HCEC 1CT (cell line): Measurements from ENCODE around the gene SCAF4.
"Not testable (repeated sequence)": the region's sequence is repeated elsewhere in the genome, so short reads cannot be mapped to it uniquely, and the experiment has no call there.

Experiments used
- DNase-seq: peaks from one replicate; pipeline ENCODE4 v3.0.0-alpha.2; 2017

SCAF4 gene

GRCh38 chr21:31631881-31632280 is 100.0 kb downstream of the SCAF4 start:
- not testable (repeated sequence) for DNase-seq

GRCh38 chr21:31629972-31630711 is 101.8 kb downstream of the SCAF4 start:
- peak; percentile 54 for DNase-seq

GRCh38 chr21:31624961-31625491 is 106.9 kb downstream of the SCAF4 start:
- DNase-seq, result no peak

GRCh38 chr21:31624181-31624580 is 107.7 kb downstream of the SCAF4 start:
- DNase-seq, result no peak

GRCh38 chr21:31623664-31624063 is 108.3 kb downstream of the SCAF4 start:
- no peak for DNase-seq

- DNase-seq, result no peak
These were observed 109.5 kb downstream of the SCAF4 start for GRCh38 chr21:31622397-31622796.
